Endothelial cell of umbilical vein (primary cell): ENCODE results near the gene RYR2.

Experiments used
- CTCF ChIP-seq, 2 donors: IDR thresholded peaks; 1 replicate in 1 of 2; 2 replicates in 1 of 2; pipeline ENCODE4 v1.5.1; 2011; ENCODE audit warnings: low read length in 2 of 2, mild to moderate bottlenecking in 2 of 2, moderate library complexity in 2 of 2, control low read depth in 1 of 2, inconsistent platforms in 1 of 2, low read depth in 1 of 2; ENCODE audit not compliant: insufficient read depth in 1 of 2; ENCODE audit errors: extremely low read depth in 1 of 2
- EZH2 ChIP-seq: IDR thresholded peaks from 2 replicates; pipeline ENCODE4 v1.6.1; 2012; ENCODE audit warnings: borderline replicate concordance, low read depth, mild to moderate bottlenecking, moderate library complexity, low read length, inconsistent platforms; ENCODE audit not compliant: severe bottlenecking
- FOS ChIP-seq: IDR thresholded peaks from 2 replicates; pipeline ENCODE4 v1.6.1; 2011; ENCODE audit warnings: mild to moderate bottlenecking, low read length, moderate library complexity, borderline replicate concordance; ENCODE audit not compliant: insufficient read depth
- GATA2 ChIP-seq: IDR thresholded peaks from 2 replicates; pipeline ENCODE4 v1.7.0; 2011; ENCODE audit warnings: low read depth, mild to moderate bottlenecking, moderate library complexity, mixed read lengths, low read length; ENCODE audit not compliant: insufficient read length, insufficient read depth
- JUN ChIP-seq: IDR thresholded peaks from 2 replicates; pipeline ENCODE4 v1.6.1; 2011; ENCODE audit warnings: borderline replicate concordance, low read depth; ENCODE audit not compliant: insufficient read length, insufficient read depth
- MAX ChIP-seq: IDR thresholded peaks from 2 replicates; pipeline ENCODE4 v1.6.1; 2011; ENCODE audit not compliant: insufficient read depth, insufficient read length
- POLR2A ChIP-seq: IDR thresholded peaks from 2 replicates; pipeline ENCODE4 v1.6.1; 2012; ENCODE audit warnings: low read depth, mild to moderate bottlenecking, control low read depth, low read length
- POLR2AphosphoS5 ChIP-seq: IDR thresholded peaks from 2 replicates; pipeline ENCODE4 v1.6.1; 2012; ENCODE audit warnings: low read depth, mild to moderate bottlenecking, control low read depth, low read length, moderate library complexity; ENCODE audit not compliant: insufficient read depth

GRCh38 chr1:237832858-237833257 lies 790.9 kb downstream of the RYR2 start:
- TF ChIP-seq POLR2AphosphoS5 (no peak), CTCF (IDR thresholded peaks at IDR 0.05; ENCODE audit: extremely low read depth in 1 of 2, insufficient read depth in 1 of 2, low read depth in 1 of 2, low read length in 2 of 2) (no peak), POLR2A (no peak), FOS (no peak), JUN (no peak), MAX (no peak), GATA2 (no peak), EZH2 (no peak)
